Activated CD4-positive, alpha-beta T cell treated with anti-CD3 and anti-CD28 coated beads, Interleukin-2, amount 50 U/mL, for 24 hours (primary cell): Measurements from ENCODE around the gene PLA2G4E.
A peak's percentile ranks its signal among the peaks of the same experiment; 100 is the strongest.

Experiments
- DNase-seq, 2 donors: peaks; one replicate each; pipeline ENCODE4 v3.0.0-alpha.2; 2020; ENCODE audit warnings: low read depth in 1 of 2, low spot score in 1 of 2

The PLA2G4E gene

GRCh38 chr15:41979493-41980266 is 41.2 kb downstream of the PLA2G4E start:
- no peak for DNase-seq

DNA sequence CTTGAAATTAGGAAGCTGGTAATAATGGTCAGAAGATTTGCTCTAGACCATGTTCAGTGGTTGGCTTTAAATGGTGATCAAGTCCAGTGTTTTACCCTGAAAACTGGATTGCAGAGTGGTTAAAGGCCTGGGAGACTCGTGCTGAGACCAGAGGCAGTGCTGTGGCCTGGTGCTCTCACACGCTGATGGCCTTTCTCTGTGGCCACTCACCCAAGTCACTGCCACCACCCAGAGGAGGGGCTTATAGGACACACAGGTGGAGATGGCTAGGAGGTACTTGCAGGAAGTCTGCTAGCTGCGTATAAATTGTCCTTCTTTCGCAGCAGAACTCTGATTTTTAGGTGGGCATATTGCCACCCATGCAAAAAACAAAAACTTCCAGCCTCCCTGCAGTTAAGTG is 42.3 kb downstream of the PLA2G4E start:
- DNase-seq, result no peak

DNA sequence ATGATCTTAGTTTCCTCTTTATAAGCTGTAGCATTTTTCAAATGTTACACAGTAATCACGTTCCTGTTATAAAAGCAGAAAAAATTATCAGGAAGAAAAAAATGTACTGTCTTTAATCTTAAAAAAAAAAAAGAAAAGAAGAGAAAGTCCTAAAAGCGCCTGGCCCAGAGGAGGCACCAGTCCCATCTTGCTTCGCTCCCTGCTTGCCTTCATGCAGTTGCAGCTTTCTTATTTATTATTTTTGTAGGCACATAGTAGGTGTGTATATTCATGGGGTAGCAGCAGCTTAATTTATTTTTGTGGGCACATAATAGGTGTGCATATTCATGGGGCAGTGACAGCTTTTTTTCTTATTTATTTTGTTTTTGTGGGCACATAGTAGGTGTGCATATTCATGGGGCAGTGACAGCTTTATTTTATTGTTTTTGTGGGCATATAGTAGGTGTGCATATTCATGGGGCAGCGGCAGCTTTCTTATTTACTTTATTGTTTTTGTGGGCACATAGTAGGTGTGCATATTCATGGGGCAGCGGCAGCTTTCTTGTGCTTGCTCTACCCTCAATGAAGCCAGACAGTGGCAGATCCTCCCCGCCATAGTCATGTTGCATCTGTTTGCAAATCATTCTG is 43.0 kb downstream of the PLA2G4E start:
- DNase-seq, result no peak

DNA sequence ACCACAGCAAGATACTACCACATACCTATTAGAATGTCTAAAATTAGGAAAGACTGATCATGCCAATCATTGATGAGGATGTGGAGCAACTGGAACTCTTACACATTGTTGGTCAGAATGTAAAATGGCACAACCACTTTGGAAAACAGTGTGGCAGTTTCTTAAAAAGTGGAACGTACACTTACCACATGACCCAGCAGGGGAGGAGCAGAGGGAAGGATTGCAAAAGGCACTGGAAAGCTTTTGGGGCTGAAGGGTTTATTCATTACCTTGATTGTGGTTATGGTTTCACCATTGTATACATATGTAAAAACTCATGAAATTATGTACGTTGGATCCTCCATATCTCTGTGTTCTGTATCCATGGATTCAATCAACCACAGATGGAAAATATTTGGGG is 45.2 kb downstream of the PLA2G4E start:
- DNase-seq, result no peak

DNA sequence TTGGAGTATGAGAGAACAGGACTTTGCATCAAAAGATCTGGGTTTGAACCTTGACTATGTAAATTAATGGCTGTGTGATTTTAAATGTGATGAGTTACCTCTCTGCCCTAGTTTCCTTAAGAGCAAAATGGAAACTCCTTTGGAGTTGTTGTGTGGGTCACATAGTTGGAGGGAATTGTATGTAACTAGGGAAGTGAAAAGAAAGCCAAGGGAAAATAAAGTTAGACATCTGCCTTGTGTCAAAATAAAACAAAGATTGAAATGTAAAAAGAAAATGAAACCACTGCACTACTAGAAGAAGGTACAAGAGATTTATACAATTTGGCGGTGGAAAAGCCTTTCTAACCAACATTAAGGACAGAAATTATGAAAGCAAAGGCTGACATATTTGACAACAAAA is 46.8 kb downstream of the PLA2G4E start:
- DNase-seq, result no peak

GRCh38 chr15:41972253-41973242 is 48.3 kb downstream of the PLA2G4E start, which contains the start of gene EHD4:
Gene EHD4, minus strand, starts transcription at chr15:41972557. Its CDS starts 63 bp downstream, at chr15:41972494.
- peak; percentile 86 to 95 for DNase-seq

DNA sequence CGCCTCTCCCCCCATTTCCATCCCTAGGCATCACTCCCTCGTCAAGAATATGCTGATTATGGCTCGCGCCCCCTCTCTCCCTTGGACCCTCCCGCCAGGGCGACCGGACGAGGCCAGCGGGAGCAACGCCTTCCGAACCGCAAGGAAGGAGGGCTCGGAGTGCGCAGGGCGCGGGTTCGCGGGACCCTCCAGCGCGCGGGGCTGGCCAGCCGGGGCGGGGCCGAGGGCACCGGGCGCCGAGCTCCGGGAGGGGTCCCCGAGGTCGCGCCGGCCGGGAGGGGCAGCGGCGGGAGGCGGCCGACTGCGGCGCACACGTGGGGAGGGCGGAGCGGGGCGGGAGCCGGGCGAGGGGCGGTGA is 49.0 kb downstream of the PLA2G4E start:
- no peak for DNase-seq

GRCh38 chr15:41971089-41971894 is 49.5 kb downstream of the PLA2G4E start:
- peak; percentile 53 to 67 for DNase-seq

DNA sequence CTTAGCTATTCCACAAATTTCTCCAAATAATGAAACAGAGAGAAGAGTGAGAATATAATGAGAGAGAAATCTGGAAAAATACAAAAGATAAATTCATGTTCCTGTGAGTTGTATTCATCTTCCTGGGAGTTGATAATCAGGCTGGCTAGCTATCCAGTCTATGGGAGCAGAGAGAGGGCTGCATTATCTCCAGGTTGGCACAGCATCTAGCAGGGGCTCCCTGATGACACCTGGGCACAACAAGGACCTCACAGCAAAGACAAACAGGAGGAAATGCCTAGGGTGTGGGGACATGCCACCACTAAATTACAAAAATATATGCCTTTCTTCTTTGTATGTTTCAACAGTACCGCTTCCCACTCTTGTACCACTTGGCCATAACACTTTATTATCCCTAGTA is 50.4 kb downstream of the PLA2G4E start:
- DNase-seq, result no peak

- DNase-seq, result no peak
Observed at GRCh38 chr15:41969851-41970431, 50.9 kb downstream of the PLA2G4E start.

DNA sequence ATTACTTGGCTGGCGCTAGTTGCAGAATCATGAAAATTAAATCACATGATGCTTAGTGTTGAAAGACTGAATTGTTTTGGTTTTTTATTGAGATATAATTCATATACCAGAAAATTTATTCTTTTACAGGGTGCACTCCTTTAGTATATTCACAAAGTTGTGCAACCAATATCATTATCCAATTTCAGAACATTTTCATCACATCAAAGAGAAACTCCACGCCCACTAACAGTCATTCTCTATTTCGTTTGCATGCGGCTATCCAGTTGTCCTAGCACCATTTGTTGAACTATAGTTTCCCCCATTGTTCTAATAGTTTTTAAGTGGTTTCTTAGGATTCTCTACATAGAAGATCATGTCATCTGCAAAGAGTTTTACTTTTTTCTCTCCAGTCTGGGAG is 52.1 kb downstream of the PLA2G4E start:
- DNase-seq, result no peak

- no peak for DNase-seq
Observed at GRCh38 chr15:41967506-41968206, 53.2 kb downstream of the PLA2G4E start.

- DNase-seq, result no peak
Observed at GRCh38 chr15:41966920-41967465, 53.8 kb downstream of the PLA2G4E start.

GRCh38 chr15:41966414-41966812 is 54.4 kb downstream of the PLA2G4E start:
- DNase-seq, result no peak

GRCh38 chr15:41965441-41966413 is 55.1 kb downstream of the PLA2G4E start:
- DNase-seq, result no peak

DNA sequence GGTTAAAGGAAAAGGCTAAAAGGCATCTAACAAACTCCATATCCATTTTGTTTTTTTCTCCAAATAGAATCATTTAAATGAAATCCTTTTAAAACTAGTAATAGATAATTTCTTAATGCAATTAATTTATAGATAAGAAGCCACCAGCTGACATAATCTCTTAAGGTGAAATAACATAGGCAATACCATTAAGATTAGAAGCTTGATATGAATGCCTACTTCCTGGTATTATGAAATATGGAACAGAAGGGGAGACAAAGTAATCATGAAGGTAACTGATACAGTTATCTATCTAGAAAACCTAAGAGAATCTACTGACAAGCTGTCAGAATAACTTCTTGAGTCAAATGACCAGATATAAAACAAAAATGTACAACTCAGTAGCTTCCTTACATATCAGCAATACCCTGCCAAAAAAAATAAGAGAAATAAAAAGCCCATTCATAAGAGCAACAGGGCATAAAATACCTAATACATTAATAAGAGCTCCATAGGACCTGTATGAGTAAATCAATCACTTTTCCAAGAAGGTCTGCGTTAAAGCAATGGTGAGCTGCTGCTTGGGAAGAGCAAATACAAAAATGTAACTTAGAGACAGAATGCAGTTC is 59.1 kb downstream of the PLA2G4E start:
- DNase-seq, result no peak

DNA sequence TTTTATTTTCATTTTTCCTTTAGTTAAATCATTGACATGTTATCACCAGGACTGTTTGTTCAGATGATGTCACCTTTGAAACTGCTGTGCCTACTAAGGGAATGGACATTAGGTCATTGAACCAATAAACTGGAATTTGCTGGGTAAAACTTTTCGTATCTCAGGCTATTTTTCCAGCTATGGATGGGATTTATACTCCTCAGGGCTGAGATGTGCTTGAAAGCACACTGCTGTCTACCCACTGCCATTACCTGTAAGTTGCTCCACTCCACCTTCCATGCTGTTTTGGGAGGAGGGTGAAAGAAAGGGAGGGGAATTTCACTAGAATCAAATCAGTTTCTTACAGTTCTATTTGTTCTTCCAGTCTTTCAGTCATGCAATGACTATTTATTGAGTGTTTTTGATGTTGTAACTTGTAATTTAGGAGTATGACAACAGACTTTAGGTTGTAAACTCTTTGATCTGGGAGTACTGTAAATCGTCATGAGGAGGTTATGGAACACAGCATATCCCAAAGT is 59.8 kb downstream of the PLA2G4E start:
- no peak for DNase-seq

DNA sequence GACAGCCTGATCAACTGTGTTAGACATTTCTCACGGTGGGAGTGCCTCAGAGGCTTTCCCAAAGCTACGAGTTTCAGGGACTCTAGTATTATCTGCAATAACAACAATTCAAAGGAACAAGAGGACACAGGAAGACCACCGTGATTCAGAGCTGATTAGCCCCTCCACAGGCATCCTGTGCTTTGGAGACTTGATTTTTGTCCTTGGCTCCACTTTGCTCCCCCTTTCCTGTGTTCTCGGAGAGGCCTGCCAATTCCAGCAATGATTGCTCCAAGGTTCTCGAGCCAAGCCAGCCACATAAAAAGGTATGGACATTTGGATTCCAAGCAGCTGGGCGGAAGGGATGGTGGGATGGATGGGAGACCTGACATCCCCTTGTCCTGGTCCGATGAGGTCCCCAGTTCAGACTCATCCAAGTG is 62.8 kb downstream of the PLA2G4E start:
- DNase-seq, result no peak
